Right kidney (tissue), 1 donor: ENCODE data around the gene ZNF493.

Experiments used
- DNase-seq: peaks from one replicate; pipeline ENCODE4 v3.0.0-alpha.2; 2016

The ZNF493 gene

DNA sequence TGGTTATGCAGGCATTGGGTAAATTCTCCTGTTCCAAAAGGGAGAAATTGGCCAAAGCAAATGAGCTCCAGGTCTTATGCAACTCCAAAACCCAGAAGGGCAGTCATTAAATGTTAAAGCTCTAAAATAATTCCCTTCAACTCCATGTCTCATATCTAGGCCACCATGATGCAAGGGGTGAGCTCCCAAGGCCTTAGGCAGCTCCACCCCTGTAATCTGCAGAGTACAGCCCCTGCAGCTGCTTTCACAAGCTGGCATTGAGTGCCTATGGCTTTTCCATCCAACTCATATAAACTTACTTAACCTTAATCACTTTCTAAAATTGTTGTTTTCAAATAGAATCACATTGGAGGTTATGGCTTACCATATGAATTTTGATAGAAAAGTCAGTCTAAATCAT lies 63.8 kb downstream of the ZNF493 start:
- no peak for DNase-seq

DNA sequence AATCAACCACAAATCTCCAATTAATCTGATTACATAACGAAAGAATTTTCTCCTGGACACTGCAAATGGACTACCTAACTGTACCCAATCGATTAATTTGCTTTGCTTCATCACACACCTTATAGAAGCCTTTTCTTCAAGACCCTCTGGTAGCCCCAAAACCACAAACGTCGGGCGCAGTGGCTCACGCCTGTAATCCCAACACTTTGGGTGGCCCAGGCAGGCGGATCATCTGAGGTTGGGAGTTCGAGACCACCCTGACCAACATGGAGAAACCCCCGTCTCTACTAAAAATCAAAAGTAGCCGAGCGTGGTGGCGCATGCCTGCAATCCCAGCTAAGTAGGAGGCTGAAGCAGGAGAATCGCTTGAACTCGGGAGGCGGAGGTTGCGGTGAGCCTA lies 65.6 kb downstream of the ZNF493 start:
- no peak for DNase-seq

DNA sequence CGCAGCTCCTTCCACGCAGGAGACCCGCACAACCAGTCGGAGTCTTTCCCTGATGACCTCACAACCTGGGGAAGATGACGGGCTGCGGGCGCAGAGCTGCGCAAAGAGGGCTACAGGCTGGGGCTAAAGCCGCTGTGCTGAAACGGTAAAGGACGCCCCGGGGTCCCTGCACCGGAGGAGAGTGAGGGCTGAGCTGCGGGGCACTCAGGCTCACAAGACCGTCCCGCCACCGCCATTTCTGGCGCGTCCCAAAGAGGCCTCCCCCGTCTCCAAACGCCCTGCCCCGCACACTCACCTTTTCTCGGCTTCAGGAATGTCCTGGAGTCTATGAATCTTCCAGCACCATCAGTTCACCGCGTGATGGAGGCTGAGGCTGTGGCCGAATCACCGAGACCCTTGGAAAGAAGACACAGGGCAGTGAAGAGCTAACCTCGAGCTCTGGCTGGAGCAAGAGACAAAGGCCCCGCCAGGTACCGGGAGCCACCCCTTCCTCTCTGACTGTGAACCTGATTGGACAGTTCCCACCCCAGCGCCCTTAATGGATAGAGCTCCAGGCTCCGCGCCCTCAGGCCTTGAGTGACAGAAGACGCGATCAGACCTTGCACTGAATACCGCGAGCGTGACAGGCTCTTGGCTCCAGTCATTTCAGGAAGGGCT lies 66.6 kb downstream of the ZNF493 start:
- peak; percentile 88 for DNase-seq

GRCh38 chr19:21466627-21467026 lies 69.7 kb downstream of the ZNF493 start:
- DNase-seq: no peak

GRCh38 chr19:21468791-21469190 lies 71.9 kb downstream of the ZNF493 start:
- DNase-seq: no peak

DNA sequence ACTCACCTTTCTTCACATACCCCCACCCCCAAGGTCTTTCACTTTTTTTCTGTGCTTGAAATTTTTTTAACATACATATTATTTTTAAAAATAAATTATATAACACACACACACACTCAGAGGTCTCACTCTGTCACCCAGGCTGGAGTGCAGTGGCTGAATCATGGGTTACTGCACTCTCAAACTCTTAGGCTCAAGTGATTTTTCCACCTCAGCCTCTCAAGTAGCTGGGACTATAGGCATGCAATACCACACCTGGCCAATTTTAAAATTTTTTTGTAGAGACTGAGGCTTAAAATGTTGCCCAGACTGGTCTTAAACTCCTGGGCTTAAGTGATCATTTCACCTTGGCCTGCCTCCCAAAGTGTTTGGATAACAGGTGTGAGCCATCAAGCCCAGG lies 75.6 kb downstream of the ZNF493 start:
- DNase-seq: no peak

GRCh38 chr19:21474671-21475181 lies 77.8 kb downstream of the ZNF493 start:
- DNase-seq: peak; percentile 95
